NCI-H2196 (cell line): ENCODE measurements around the gene RRAS2.
"Not testable (repeated sequence)": the region's sequence is repeated elsewhere in the genome, so short reads cannot be mapped to it uniquely, and the experiment has no call there.

Source experiments
- DNase-seq: peaks from one replicate; lab custom pipeline; 2025; ENCODE audit not compliant: unreplicated experiment; lab: John Stamatoyannopoulos, UW

The RRAS2 gene

DNA sequence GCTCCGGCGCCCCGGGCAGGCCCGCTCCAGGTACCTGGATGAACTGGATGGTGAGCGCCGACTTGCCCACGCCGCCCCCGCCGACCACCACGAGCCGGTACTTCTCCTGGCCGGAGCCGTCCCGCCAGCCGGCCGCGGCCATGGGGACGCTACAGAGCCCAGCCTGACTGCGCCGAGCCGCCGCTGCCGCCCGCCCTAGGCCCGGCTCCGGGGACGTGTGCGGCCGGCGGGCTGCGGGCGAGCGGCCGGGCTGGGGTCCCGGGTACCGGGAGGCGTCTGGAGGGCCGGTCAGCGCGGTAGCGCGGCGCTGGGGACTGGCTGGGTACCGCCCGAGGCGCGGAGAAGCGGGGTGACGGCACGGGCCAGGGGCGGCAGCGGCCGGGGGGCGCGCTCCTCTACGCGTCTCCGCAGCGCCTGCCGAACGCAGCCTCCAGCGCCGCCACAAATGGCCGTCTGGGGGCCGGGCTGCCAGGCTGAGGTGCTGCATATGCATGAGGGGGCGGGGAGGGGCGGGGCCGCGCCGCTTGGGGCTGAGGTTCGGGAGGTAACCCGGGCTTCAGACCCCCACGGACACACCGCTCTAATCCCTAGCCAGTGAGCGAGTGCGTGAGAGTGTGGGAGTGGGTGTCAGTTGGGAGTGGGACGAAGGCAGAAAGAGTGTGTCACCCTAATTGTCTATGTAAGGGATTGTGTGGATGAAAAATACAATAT is at the start of gene RRAS2:
Gene RRAS2 (minus strand): TSS at position 455 of the 711 bp plus-strand sequence. CDS start 313 bp downstream, at position 142.
- DNase-seq: peak; percentile 66

DNA sequence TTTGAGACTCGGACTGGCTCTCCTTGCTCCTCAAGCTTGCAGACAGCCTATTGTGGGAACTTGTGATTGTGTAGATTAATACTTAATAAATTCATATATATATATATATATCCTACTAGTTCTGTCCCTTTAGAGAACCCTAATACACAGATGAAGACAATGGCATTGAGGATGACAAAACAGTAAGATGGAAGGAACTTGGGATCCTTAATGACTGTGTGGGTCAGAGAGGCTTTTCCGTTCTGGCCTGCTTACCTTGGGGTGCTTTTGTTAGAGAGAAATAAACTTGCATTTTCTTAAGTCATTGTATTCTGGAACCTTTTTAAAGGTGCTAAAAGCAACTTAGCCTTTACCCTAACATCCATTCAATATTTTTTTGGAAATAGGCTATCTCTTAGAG is 49.6 kb upstream of the RRAS2 start:
- DNase-seq: no peak

GRCh38 chr11:14406116-14406515 is 47.1 kb upstream of the RRAS2 start:
- not testable (repeated sequence) for DNase-seq

- DNase-seq: not testable (repeated sequence)
These were observed 44.5 kb upstream of the RRAS2 start for GRCh38 chr11:14403528-14403927.

- DNase-seq: no peak
These were observed 40.1 kb upstream of the RRAS2 start for GRCh38 chr11:14399087-14399486.

- no peak for DNase-seq
These were observed 37.3 kb upstream of the RRAS2 start for GRCh38 chr11:14396273-14396672.

DNA sequence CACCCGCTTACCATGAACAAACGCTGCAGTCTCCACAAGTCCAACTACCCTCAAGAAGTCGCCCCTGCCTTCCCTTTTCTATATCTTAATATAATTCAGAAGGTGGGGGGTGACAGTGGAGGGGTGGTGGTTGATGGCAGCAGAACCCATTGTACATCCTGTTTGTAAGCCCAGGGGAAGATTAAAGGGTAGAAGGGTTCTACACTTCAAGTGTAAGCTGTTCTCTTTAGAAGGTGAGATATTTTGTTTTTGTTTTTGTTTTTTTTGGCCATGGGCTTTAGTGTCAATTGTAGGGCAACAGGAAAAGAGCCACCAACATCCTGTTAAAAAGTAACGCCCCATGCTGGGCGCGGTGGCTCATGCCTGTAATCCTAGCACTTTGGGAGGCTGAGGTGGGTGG is 34.9 kb upstream of the RRAS2 start:
- DNase-seq: no peak

- no peak for DNase-seq
These were observed 34.1 kb upstream of the RRAS2 start for GRCh38 chr11:14393129-14393528.

DNA sequence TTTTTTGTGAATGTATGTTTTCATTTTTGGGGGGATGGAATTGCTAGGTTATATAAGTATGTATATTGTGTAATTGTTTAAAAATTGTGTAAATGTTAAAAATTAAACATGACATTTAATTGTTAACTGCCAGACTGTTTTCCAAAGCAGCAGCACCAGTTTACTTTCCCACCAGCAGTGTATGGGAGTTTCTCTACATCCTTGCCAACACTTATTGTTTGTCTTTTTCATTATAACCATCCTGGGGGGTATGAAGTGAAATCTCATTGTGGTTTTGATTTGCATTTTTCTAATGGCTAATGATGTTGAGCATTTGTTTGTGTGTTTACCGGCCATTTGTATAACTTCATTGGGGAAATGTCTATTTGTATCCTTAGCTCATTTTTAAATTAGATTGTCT is 31.7 kb upstream of the RRAS2 start:
- no peak for DNase-seq

DNA sequence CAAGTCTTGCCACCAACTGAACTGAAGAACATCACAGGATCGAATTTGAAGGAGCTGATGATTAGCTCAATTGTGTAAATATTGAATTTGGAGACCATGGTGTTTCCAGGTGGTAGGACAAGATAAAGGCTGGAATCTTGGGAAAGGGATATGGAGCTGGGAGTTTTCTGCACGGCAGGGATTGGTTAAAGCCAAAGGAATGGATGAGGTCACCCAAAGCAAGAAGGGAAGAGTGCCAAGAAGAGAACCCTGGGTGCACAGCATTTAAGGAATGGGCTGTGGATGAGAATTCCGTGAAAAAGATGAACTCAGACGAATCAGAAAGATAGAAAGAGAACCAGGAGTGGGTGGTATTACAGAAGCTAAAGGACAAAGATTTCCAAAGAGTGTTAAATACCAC is 29.4 kb upstream of the RRAS2 start:
- DNase-seq: no peak

- DNase-seq: no peak
These were observed 28.0 kb upstream of the RRAS2 start for GRCh38 chr11:14386895-14387480.

- DNase-seq: no peak
These were observed 27.1 kb upstream of the RRAS2 start for GRCh38 chr11:14386081-14386480.

- no peak for DNase-seq
These were observed 25.4 kb upstream of the RRAS2 start for GRCh38 chr11:14384338-14384737.

DNA sequence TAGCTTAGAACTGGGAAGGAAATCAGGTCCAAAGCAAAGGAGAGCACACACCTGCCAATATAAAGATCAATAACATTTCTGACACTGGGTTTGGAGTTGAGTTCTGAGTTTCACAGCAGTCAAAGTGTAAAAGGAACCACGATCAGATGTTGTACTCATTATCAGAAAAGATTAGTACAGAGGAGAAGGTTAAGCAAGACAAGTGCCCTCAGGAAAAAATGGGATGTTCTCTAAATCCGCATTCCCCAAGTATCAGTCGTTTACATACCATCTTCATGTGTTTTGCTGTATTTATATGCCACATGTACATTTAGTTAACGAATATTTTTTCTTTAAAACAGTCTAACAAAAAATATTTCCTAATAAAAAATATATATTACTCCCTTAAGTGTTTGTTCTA is 23.0 kb upstream of the RRAS2 start:
- no peak for DNase-seq

GRCh38 chr11:14380947-14381561 is 22.1 kb upstream of the RRAS2 start:
- peak; percentile 49 for DNase-seq

GRCh38 chr11:14380125-14380936 is 21.3 kb upstream of the RRAS2 start:
- no peak for DNase-seq

- DNase-seq: no peak
These were observed 19.2 kb upstream of the RRAS2 start for GRCh38 chr11:14378171-14378570.

- no peak for DNase-seq
These were observed 17.9 kb upstream of the RRAS2 start for GRCh38 chr11:14376920-14377319.

DNA sequence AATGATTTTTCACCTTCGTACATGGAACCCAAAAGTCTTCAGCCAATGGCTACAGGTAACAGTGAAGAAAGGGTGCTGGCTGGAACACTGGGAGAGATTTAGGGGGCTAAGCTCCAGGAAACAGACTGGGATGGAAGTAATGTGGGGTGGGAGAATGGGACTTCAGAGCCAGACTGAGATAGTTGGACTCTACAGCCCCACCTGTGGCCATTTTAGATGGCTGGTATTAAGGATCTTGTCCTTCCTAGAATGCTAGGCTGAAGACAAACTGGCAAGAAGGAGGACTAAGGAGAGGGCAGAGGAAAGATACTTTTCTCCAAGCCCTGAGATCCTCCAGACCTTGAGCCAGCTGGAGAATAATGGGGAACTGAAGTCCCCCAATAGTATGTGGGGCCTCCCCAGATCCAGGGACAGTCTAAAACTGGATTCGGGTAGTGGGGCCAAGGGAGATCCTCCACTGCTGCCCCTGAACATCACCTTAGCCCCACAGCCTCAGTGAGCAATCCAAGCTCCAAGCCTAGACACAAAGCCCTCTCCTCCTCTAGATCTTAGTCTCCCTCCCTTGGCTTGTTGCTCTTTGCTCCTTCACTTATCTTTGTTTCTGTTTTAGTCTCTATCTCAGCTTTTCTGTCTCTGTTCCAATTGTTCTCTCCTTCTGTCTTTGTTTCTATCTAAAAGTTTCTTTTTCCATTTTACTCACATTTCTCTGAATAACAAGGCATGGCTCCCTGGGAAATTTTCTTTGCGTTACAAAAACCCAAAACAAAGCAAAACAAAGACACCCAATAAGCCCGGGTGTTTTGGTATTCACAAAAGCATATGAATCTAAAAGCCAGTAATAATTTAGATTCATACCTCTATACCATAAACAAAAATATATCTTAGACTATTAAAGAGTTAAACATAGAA is 16.2 kb upstream of the RRAS2 start:
- DNase-seq: no peak

GRCh38 chr11:14373941-14374646 is 15.1 kb upstream of the RRAS2 start:
- no peak for DNase-seq
